Sigmoid colon (tissue), 7 donors: ENCODE data around the gene TTC3. TPM values are rescaled to one million over a fixed set of nuclear protein-coding genes. Genes with fewer than 3 reads are reported as not detected.

Experiments used
- DNase-seq: peaks from one replicate; pipeline ENCODE4 v3.0.0-alpha.2; 2019
- H3K27ac ChIP-seq, 4 donors: fragments of 200-600 bp; sonication (generic); one replicate each; pipeline ENCODE4 v1.5.1; 2016 to 2019; ENCODE audit warnings: mild to moderate bottlenecking in 1 of 4
- H3K27me3 ChIP-seq, 3 donors: fragments of 200-600 bp; sonication (generic); one replicate each; pipeline ENCODE4 v1.5.1; 2019; ENCODE audit warnings: mild to moderate bottlenecking in 1 of 3
- H3K36me3 ChIP-seq, 4 donors: fragments of 200-600 bp; sonication (generic); one replicate each; pipeline ENCODE4 v1.5.1; 2016 to 2019
- H3K4me1 ChIP-seq, 4 donors: fragments of 200-600 bp; sonication (generic); one replicate each; pipeline ENCODE4 v1.5.1; 2017 to 2019
- H3K4me3 ChIP-seq, 4 donors: fragments of 200-600 bp; sonication (generic); one replicate each; pipeline ENCODE4 v1.5.1; 2017 to 2019; ENCODE audit warnings: mild to moderate bottlenecking in 2 of 4, moderate library complexity in 1 of 4
- H3K9me3 ChIP-seq, 4 donors: fragments of 200-600 bp in 3 of 4; sonication (generic) in 3 of 4; one replicate each; pipeline versions ENCODE4 v1.5.1 to v1.6.1; 2013 to 2019
- EP300 ChIP-seq, 4 donors: sonication (generic); formaldehyde crosslinking; IDR thresholded peaks; one replicate each; pipeline ENCODE4 v1.6.1; 2017; ENCODE audit warnings: antibody characterized with exemption in 4 of 4
- POLR2A ChIP-seq, 2 donors: fragments of 450-650 bp; IDR thresholded peaks; one replicate each; pipeline ENCODE4 v1.6.1; 2016; ENCODE audit warnings: antibody characterized with exemption in 2 of 2, mild to moderate bottlenecking in 2 of 2, moderate library complexity in 2 of 2
- POLR2AphosphoS5 ChIP-seq, 4 donors: sonication (generic); formaldehyde crosslinking; IDR thresholded peaks; one replicate each; pipeline ENCODE4 v1.6.1; 2017; ENCODE audit warnings: antibody characterized with exemption in 4 of 4
- WGBS, 2 donors: extraction: QIAGEN DNeasy Blood & Tissue Kit; methylation state at CpG; one replicate each; pipeline ENCODE4 v1.1.7; 2013; 5-methylcytosine and 5-hydroxymethylcytosine counted together
- intact Hi-C: fragments of 100-400 bp; cut with DNase I; formaldehyde crosslinking; loops from one replicate; pipeline ENCODE4 v1.15.1; 2023
- polyA plus RNA-seq, 3 donors: library from polyadenylated mRNA; stranded (reverse); fragments of 200-250 nt; gene quantifications; one replicate each; pipeline ENCODE4 v1.2.3, GENCODE V29; 2013
- total RNA-seq, 4 donors: library from RNA; depleted of rRNA; stranded (reverse); fragments of >200 nt; gene quantifications; one replicate each; pipeline ENCODE4 v1.1.0, GENCODE V29; 2016
- TF ChIP-seq, protein P1 (sequence below), 4 experiments: fragments of 450-650 bp in 3 of 4; fragments of 200-600 bp in 1 of 4; IDR thresholded peaks; one replicate each; pipeline ENCODE4 v1.5.1; 2016 to 2019; ENCODE audit warnings: antibody characterized with exemption in 4 of 4, mild to moderate bottlenecking in 3 of 4, moderate library complexity in 2 of 4
- donor health status: healthy with polysubstance abuse.
- donor health status: Bipolar disorder and iron deficiency.
- donor health status: healthy.

The TTC3 gene
- total and polyA plus RNA-seq, 7 donors: 22.2 to 151 (median 108) TPM

DNA sequence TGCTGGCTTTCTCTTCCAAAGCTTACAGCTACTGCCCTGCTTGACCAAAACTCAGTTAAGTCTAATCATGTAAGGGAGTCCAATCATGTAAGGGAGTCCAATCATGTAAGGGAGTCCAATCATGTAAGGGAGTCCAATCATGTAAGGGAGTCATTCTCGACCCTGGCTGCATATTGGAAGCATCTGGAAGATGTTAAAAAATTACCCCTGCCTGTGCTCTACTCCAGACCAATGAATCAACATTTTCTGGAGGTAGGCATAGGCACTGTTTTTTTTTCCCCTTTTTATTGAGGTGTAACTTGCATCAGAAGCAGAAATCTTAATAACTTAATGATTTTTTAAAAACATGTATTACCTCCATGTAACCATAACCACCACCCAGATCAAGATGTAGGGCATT, 9.6 kb upstream of the TTC3 start:
- TF ChIP-seq POLR2AphosphoS5 (IDR thresholded peaks at IDR 0.05) (no peak), EP300 (IDR thresholded peaks at IDR 0.05) (no peak), POLR2A (IDR thresholded peaks at IDR 0.05) (no peak)
- TF ChIP-seq, protein P1, sequence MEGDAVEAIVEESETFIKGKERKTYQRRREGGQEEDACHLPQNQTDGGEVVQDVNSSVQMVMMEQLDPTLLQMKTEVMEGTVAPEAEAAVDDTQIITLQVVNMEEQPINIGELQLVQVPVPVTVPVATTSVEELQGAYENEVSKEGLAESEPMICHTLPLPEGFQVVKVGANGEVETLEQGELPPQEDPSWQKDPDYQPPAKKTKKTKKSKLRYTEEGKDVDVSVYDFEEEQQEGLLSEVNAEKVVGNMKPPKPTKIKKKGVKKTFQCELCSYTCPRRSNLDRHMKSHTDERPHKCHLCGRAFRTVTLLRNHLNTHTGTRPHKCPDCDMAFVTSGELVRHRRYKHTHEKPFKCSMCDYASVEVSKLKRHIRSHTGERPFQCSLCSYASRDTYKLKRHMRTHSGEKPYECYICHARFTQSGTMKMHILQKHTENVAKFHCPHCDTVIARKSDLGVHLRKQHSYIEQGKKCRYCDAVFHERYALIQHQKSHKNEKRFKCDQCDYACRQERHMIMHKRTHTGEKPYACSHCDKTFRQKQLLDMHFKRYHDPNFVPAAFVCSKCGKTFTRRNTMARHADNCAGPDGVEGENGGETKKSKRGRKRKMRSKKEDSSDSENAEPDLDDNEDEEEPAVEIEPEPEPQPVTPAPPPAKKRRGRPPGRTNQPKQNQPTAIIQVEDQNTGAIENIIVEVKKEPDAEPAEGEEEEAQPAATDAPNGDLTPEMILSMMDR (IDR thresholded peaks at IDR 0.05): no peak
- Histone ChIP-seq H3K4me3 (no peak overlapping the region), H3K36me3 (peaks cover 0 to 18% (median 4%) of the 10 kb centered on the region in 4 donors), H3K4me1 (peaks cover 0 to 11% (median 4%) of the 10 kb centered on the region in 4 donors), H3K27ac (no peak overlapping the region), H3K27me3 (no peaks in the 10 kb centered on the region), H3K9me3 (no peaks in the 10 kb centered on the region)
- DNase-seq: no peak
- intact Hi-C loops: no loop called here
- 77 to 93% methylated on average over 1 of the region's 1 CpG for WGBS, 2 donors

DNA sequence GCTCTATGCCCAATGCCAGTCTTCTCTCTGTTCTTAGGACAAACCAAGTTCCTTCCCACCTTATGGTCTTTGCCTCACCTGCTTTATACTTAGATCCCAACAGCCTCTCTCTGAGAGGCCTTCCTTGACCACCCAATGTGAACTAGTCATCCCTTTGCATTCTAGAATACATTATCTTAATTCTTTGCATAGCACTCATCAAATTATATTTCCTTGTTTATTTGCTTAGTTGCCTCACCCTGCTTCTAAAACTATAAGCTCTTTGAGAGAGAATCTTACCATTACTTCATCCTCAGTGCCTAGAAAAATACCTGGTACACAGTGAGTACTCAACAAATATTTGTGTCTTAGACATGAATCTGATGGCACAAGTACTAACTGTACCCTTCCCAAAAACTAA, 8.2 kb upstream of the TTC3 start:
- no peak for DNase-seq
- Histone ChIP-seq H3K36me3 (peaks cover 0 to 26% (median 4%) of the 10 kb centered on the region in 4 donors), H3K27ac (no peak overlapping the region), H3K4me3 (no peak overlapping the region), H3K4me1 (peaks cover 0 to 11% (median 4%) of the 10 kb centered on the region in 4 donors), H3K9me3 (no peaks in the 10 kb centered on the region), H3K27me3 (no peaks in the 10 kb centered on the region)
- TF ChIP-seq POLR2A (IDR thresholded peaks at IDR 0.05): no peak
- no peak for TF ChIP-seq POLR2AphosphoS5 (IDR thresholded peaks at IDR 0.05)
- intact Hi-C loops: no loop called here

DNA sequence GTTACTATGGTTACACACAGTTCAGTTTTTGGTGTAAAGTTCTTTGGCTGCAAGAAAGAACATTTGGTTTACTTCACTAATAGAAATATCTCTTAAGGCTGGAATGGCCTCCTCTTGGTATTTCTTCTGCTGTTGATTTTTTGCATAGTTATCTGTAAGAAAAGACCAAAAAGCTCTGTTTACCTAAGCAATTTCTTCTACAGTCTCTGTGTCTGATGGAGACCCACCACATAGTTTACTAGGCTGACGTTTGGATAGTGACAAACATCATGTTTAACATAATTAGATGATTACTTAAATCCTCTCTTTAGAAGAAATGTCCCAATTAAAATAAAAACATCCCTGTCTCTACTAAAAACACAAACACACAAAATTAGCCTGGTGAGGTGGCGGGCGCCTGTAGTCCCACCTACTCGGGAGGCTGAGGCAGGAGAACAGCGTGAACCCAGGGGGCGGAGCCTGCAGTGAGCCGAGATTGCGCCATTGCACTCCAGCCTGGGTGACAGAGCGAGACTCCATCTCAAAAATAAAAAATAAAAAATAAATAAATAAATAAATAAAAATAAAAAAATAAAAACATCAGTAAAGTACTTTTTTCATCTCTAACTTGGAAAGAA, 7.4 kb upstream of the TTC3 start:
- 95 to 96% methylated on average over 9 of the region's 9 CpGs for WGBS, 2 donors
- peaks cover 0 to 26% (median 4%) of the 10 kb centered on the region in 4 donors for H3K36me3 ChIP-seq
- H3K9me3 ChIP-seq: no peaks in the 10 kb centered on the region
- TF ChIP-seq, protein P1 (IDR thresholded peaks at IDR 0.05): no peak
- TF ChIP-seq POLR2A (IDR thresholded peaks at IDR 0.05) (no peak), EP300 (IDR thresholded peaks at IDR 0.05) (no peak), POLR2AphosphoS5 (IDR thresholded peaks at IDR 0.05) (no peak)
- intact Hi-C loops: no loop called here
- no peak overlapping the region for H3K4me3 ChIP-seq
- H3K27ac ChIP-seq: no peak overlapping the region
- H3K4me1 ChIP-seq: peaks cover 0 to 6% (median 5%) of the 10 kb centered on the region in 4 donors
- no peaks in the 10 kb centered on the region for H3K27me3 ChIP-seq
- DNase-seq: no peak

DNA sequence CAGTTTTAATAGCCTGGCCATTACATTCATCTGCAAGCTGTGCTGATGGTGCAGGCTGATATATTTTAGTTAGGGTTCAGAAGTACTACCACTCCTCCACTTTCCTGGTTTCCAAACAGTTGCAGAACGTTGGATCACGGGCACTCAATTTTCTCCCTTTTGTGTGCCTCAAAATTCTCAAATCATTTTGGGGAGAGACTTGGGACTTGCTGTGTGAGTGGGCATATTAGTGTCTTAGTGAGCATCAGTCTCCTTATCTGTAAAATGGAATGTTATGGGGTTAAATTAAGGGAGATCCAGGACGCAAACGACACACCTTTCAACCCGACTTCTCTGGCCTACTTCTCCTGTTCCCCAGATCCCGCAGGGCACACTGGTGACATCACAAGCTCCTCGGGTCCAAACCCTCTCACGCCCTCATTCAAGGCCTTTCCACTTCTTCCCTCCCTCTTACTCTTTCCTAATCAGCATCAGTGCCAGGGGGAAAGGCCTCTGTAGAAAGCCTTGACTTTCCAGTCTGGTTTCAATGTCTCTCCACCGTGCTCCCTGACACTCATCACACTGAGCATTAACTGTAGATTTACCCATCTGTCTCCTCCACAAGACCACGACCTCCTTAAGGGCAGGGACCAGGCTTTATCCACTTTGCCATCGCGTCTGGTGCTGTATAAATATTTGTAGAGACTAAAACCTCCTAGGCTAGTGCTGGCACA, 1.3 kb upstream of the TTC3 start:
- WGBS, 2 donors: 9 to 33% methylated on average over 12 of the region's 12 CpGs
- Histone ChIP-seq H3K27ac (peak overlapping the region; percentile 94 to 99 (median 98)), H3K4me1 (peaks cover 0 to 36% (median 26%) of the 10 kb centered on the region in 4 donors), H3K27me3 (no peaks in the 10 kb centered on the region), H3K4me3 (peak overlapping the region; percentile 57 to 93 (median 90)), H3K9me3 (no peaks in the 10 kb centered on the region), H3K36me3 (peaks cover 0 to 19% (median 4%) of the 10 kb centered on the region in 4 donors)
- peak; percentile 64 to 73 (median 66) for TF ChIP-seq POLR2AphosphoS5 (IDR thresholded peaks at IDR 0.05)
- TF ChIP-seq, protein P1 (IDR thresholded peaks at IDR 0.05): no peak
- peak; percentile 9 to 33 for TF ChIP-seq POLR2A (IDR thresholded peaks at IDR 0.05)
- TF ChIP-seq EP300 (IDR thresholded peaks at IDR 0.05): peak in 1 of 4 donors; percentile 59
- DNase-seq: peak; percentile 90
- intact Hi-C loops: loop anchor here (5.0 kb wide), 6 partner anchors 39 to 491 kb away; partner anchors contain the start of genes DYRK1A, HLCS and VPS26C
